Measurements from ENCODE around the gene NCMAP. TPM values are rescaled to one million over a fixed set of nuclear protein-coding genes. Genes with fewer than 3 reads are reported as not detected.

Gene NCMAP
- total RNA-seq, 4 donors from 2014 or later = 0.16 TPM; not detected in 3

GRCh38 chr1:24570265-24571125, 14.6 kb downstream of the NCMAP start:
- no peak for ATAC-seq (ENCODE audit: low FRiP score)
- TF ChIP-seq CTCF (IDR thresholded peaks at IDR 0.05) = no peak
- no peak for DNase-seq (ENCODE audit: low spot score)

DNA sequence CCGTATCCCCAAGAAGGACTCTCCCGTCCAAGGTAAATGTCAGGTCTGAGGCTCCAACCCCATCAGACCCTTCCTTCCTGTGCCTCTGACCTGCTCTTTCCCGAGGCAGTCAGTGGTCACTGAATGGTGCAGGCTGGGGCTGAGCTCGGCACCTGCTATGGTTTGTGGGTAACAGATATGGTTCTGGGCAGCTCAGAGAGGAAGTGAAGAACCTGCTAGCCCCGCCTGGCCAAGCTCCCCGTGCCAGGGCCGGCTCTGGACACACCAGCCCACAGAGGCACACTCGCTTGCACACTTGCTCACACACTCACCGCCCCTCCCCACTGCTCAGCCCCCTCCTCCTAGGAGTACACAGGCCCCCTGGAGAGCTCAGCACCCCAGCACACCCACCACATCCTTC, 16.4 kb downstream of the NCMAP start:
- no peak for TF ChIP-seq CTCF (IDR thresholded peaks at IDR 0.05)
- DNase-seq (ENCODE audit: low spot score) (no peak), ATAC-seq (ENCODE audit: low FRiP score) (no peak)

- no peak for TF ChIP-seq CTCF (IDR thresholded peaks at IDR 0.05)
- no peak for DNase-seq (ENCODE audit: low spot score)
- no peak for ATAC-seq (ENCODE audit: low FRiP score)
Measured at GRCh38 chr1:24575905-24576587, 20.2 kb downstream of the NCMAP start.

DNA sequence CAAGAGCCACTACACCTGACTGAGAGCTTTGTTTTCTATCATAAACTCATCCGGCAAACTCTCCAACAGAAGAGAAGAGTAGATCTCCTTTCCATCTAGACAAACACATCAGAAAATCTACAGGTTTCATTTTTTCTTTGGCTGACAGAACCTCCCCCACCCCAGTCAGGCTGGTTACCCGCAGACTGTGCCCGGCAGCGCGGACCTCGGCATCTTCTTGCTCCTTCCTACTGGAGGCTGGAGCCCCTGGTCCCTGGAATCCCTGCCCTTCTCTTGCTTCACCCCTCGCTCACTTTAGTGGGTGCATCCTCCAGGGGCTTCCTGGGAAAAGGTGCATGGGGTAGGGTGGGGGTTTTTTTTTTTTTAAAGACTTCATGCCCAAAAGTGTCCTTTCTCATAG, 23.0 kb downstream of the NCMAP start:
- TF ChIP-seq CTCF (IDR thresholded peaks at IDR 0.05) = no peak
- no peak for DNase-seq (ENCODE audit: low spot score)
- no peak for ATAC-seq (ENCODE audit: low FRiP score)

- ATAC-seq (ENCODE audit: low FRiP score) = no peak
- no peak for DNase-seq (ENCODE audit: low spot score)
- TF ChIP-seq CTCF (IDR thresholded peaks at IDR 0.05) = no peak
Measured at GRCh38 chr1:24580756-24581155, 24.9 kb downstream of the NCMAP start.

- DNase-seq (ENCODE audit: low spot score) (no peak), ATAC-seq (ENCODE audit: low FRiP score) (no peak)
- no peak for TF ChIP-seq CTCF (IDR thresholded peaks at IDR 0.05)
Measured at GRCh38 chr1:24584171-24584647, 28.3 kb downstream of the NCMAP start.
